NB4 (cell line): ENCODE data around the gene SMIM29.
A peak's percentile ranks its signal among the peaks of the same experiment; 100 is the strongest.

Source experiments
- DNase-seq: peaks from one replicate; pipeline ENCODE4 v3.0.0; 2010; ENCODE audit warnings: low read depth
- H3K4me3 ChIP-seq: one replicate; pipeline ENCODE4 v1.5.1; 2011; ENCODE audit warnings: mild to moderate bottlenecking, low read depth, low read length, moderate library complexity
- MYC ChIP-seq: IDR thresholded peaks from 2 replicates; pipeline ENCODE4 v1.6.1; 2011; ENCODE audit warnings: low read depth, low read length
- POLR2A ChIP-seq: IDR thresholded peaks from 2 replicates; pipeline ENCODE4 v1.6.1; 2011; ENCODE audit warnings: mild to moderate bottlenecking; ENCODE audit not compliant: insufficient read length; ENCODE audit errors: extremely low read depth
- TF ChIP-seq, protein P1 (sequence below): IDR thresholded peaks from one replicate; pipeline ENCODE4 v1.5.1; 2012; ENCODE audit warnings: low read depth, low read length
- TF ChIP-seq, protein P2 (sequence below): IDR thresholded peaks from 2 replicates; pipeline ENCODE4 v1.6.1; 2011; ENCODE audit warnings: low read depth, low read length

The SMIM29 gene

DNA sequence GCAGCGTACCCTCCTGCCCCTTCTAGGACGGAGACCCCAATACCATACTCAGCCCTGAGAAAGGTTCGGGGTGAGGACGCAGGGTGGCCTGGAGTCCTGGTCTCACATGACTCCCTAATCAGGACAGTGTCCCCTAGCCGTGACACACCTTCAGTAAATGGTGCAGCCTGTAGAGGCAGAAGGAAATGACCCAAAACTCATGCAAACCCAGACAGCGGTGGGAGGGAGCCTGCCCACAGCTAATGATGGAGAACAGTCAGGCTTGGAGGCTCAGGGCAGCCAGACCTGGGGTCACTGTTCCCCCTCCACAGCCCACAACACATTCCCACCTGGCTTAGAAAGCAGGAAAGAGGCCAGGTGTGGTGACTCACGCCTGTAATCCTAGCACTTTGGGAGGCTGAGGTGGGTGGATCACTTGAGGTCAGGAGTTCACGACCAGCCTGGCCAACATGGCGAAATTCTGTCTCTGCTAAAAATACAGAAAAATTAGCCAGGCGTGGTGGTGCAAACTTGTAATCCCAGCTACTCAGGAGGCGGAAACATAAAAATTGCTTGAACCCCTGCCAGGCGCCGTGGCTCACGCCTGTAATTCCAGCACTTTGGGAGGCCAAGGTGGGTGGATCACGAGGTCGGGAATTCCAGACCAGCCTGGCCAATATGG lies 20.9 kb downstream of the SMIM29 start:
- TF ChIP-seq MYC, result no peak
- TF ChIP-seq, protein P1, sequence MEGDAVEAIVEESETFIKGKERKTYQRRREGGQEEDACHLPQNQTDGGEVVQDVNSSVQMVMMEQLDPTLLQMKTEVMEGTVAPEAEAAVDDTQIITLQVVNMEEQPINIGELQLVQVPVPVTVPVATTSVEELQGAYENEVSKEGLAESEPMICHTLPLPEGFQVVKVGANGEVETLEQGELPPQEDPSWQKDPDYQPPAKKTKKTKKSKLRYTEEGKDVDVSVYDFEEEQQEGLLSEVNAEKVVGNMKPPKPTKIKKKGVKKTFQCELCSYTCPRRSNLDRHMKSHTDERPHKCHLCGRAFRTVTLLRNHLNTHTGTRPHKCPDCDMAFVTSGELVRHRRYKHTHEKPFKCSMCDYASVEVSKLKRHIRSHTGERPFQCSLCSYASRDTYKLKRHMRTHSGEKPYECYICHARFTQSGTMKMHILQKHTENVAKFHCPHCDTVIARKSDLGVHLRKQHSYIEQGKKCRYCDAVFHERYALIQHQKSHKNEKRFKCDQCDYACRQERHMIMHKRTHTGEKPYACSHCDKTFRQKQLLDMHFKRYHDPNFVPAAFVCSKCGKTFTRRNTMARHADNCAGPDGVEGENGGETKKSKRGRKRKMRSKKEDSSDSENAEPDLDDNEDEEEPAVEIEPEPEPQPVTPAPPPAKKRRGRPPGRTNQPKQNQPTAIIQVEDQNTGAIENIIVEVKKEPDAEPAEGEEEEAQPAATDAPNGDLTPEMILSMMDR, result no peak
- TF ChIP-seq POLR2A, result no peak
- TF ChIP-seq, protein P2, sequence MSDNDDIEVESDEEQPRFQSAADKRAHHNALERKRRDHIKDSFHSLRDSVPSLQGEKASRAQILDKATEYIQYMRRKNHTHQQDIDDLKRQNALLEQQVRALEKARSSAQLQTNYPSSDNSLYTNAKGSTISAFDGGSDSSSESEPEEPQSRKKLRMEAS, result no peak
- DNase-seq, result peak; percentile 22
- H3K4me3 ChIP-seq, result no peak overlapping the region

DNA sequence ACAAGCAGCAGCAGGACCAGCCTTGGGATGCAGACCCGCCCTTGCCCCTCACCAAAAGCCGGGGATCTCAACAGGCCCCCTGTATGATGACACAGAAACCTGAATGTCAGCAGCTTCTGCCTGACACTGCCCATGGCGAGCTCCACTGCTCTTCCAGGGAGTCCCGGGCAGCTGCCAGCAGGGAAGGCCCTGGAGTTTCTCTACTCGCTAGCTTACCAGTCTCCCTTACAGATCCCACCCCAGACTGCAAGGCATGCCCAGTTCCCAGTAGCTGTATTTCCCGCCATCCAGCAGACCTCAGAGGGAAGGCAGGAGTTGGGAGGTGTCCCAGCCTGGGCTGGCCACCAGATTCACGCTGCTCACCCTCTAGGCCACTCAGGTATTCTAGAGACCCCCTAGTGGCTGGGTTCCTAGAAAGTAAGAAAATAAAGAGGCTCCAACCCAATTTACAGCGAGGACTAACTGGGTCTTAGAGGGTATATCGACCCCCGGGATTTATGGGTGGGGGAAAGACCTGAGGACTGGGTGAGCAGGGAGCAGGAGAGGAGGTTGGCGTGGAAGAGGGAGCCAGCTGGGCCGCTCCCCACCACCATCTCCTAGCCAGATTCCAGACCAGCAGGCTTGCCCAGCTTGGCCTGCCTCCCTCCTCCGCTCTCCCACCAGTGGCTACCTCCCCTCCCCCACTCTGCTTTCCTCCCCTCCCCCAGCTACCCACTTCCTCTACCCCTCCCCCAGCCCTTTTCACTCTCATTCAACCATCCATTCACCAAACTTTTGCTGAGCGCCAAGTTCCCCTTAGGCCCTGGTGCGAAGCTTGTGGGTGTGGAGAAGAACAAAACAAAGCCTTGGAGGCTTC lies 21.8 kb downstream of the SMIM29 start:
- no peak overlapping the region for H3K4me3 ChIP-seq
- no peak for TF ChIP-seq MYC
- TF ChIP-seq, protein P2, result no peak
- TF ChIP-seq POLR2A, result no peak
- TF ChIP-seq, protein P1, result no peak
- DNase-seq, result peak; percentile 81

DNA sequence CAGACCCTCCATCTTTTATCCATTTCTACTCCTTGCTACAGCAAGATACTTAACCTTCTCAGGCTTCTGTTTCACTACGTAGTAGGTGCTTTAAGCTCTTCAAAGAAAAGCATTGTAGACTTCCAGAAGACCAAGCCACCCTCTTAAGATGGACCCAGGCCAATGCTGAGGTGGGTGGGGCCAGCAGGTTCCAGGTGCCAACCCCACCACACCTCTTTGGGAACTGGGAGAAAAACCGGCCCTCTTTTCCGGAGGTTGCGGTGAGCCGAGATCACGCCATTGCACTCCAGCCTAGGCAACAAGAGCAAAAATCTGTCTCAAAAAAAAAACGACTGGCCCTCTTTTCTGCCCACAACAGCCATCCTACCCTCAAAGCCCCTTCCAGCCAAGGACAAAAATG lies 22.7 kb downstream of the SMIM29 start:
- no peak for DNase-seq
- H3K4me3 ChIP-seq, result no peak overlapping the region
- TF ChIP-seq POLR2A (no peak), MYC (no peak)
- TF ChIP-seq, protein P1, result no peak
- TF ChIP-seq, protein P2, result no peak

DNA sequence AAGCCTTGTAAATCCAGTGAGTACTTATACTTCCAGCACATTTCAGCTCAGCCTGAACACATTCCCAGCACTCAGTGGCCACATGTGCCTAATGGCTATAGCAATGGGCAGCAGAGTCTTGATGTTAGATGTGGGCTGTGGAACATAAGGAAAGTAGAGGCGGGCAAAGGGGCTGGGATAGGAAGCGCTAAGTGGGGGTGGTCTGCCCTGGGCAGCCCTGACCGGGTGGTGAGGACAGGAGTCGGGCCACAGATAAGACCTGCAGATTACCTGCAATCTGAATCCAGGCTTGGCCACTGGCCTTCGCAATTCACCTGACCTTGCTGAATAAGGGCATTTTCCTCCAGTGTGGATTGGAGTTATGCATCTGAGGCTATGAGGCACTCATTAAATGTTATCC lies 23.3 kb downstream of the SMIM29 start:
- TF ChIP-seq, protein P1, result no peak
- TF ChIP-seq, protein P2, result no peak
- TF ChIP-seq MYC (no peak), POLR2A (no peak)
- no peak overlapping the region for H3K4me3 ChIP-seq
- DNase-seq, result no peak

DNA sequence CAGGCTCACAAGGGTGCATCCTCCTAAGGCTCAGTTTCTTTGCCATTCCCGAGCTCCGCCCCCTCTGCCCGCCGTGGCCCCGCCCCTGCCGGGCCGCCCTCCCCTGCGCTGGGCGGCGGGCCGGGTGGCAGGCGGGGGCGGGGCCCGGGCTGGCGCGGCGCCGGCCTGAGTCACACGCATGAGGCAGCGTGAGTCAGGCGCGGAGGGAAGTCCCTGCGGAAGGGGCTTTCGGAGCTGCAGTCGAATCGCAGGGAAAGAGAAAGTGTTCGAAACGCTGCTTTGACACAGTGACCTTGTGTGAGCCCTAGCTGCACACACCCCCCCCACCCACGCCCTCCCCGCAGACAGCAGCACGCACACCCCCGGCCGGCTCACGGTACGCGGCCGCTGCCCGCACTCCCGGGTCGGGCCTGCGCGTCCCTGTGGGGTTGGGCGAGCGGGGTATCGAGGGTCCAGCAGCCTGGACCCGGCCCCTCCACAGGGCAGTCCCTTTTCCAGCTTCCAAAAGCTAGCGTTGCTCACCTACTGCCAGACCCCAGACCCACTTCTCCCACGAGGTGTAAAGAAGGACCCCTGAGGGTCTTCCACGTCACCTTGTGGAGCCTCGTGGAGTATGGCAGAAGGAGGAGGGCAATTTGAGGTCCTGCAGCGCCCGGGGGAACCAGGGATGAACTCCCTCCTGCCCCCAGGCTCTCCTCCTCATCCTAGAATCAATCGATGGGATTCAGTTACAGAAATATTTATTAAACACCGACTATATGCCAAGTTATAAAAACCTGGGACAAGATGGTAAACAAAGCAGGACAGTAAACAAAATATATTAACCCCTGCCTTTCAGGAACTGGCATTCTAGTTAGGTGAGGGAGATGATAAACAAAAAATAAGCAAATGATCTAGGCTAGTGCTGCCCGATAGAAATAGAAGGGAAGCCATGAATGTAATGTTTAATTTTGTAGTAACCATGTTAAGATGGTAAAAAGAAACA lies 24.6 kb downstream of the SMIM29 start:
- peak overlapping the region; percentile 59 for H3K4me3 ChIP-seq
- DNase-seq, result peak; percentile 96
- TF ChIP-seq, protein P2, result peak; percentile 49
- TF ChIP-seq MYC (peak; percentile 84), POLR2A (peak; percentile 73)
- TF ChIP-seq, protein P1, result no peak
